SK-N-SH (cell line): ENCODE data around the gene SUPT4H1. TPM values are rescaled to one million over a fixed set of nuclear protein-coding genes. Genes with fewer than 3 reads are reported as not detected.

ENCODE experiments used
- CTCF ChIA-PET: fragments of 300-600, 350-600 bp; formaldehyde crosslinking; extraction: SDS; loops from one replicate; lab custom pipeline; 2021; lab: Yijun Ruan, JAX
- POLR2A ChIA-PET: fragments of 350-600 bp; sonication (Branson Sonifier 250); formaldehyde crosslinking; extraction: SDS; loops from one replicate; lab custom pipeline; 2020; ENCODE audit warnings: antibody characterized with exemption, inconsistent platforms; lab: Yijun Ruan, JAX
- DNase-seq: peaks from one replicate; pipeline ENCODE4 v3.0.0; 2012
- H2AFZ ChIP-seq: fragments of 200-600 bp; sonication (generic); 2 replicates; pipeline ENCODE4 v1.8.1; 2016; ENCODE audit warnings: antibody characterized with exemption, mild to moderate bottlenecking, low read depth
- H3F3A ChIP-seq: fragments of 200-600 bp; sonication (generic); replicated peaks from 2 replicates; pipeline ENCODE3; 2016; ENCODE audit warnings: antibody characterized with exemption, mild to moderate bottlenecking; ENCODE audit not compliant: insufficient read depth
- H3K27ac ChIP-seq, 2 experiments: fragments of 200-500 bp in 1 of 2; fragments of 200-600 bp in 1 of 2; sonication (Bioruptor generic) in 1 of 2; sonication (generic), shearing (Covaris generic) in 1 of 2; 2 replicates each; pipeline versions ENCODE4 v1.5.1 to v1.6.1; 2014 to 2016; ENCODE audit warnings: low read depth in 2 of 2, inconsistent platforms in 1 of 2, low read length in 1 of 2, mild to moderate bottlenecking in 1 of 2, mixed read lengths in 1 of 2
- H3K27me3 ChIP-seq: fragments of 200-600 bp; sonication (generic), shearing (Covaris generic); 2 replicates; pipeline ENCODE4 v1.6.1; 2016; ENCODE audit warnings: mixed run types; ENCODE audit not compliant: insufficient read depth
- H3K36me3 ChIP-seq, 2 experiments: fragments of 200-500 bp in 1 of 2; fragments of 200-600 bp in 1 of 2; sonication (Bioruptor generic) in 1 of 2; sonication (generic) in 1 of 2; replicated peaks in 1 of 2; 2 replicates each; pipeline versions ENCODE3 to v1.5.1; 2014 to 2016; ENCODE audit warnings: low read length in 1 of 2, mild to moderate bottlenecking in 1 of 2; ENCODE audit not compliant: insufficient read depth in 2 of 2, control insufficient read depth in 1 of 2
- H3K4me1 ChIP-seq, 2 experiments: fragments of 200-500 bp in 1 of 2; fragments of 200-600 bp in 1 of 2; sonication (Bioruptor generic) in 1 of 2; sonication (generic), shearing (Covaris generic) in 1 of 2; 2 replicates each; pipeline versions ENCODE4 v1.5.1 to v1.6.1; 2014 to 2016; ENCODE audit warnings: low read depth in 1 of 2, low read length in 1 of 2, mixed run types in 1 of 2; ENCODE audit not compliant: insufficient read depth in 2 of 2, control insufficient read depth in 1 of 2
- H3K4me2 ChIP-seq: fragments of 200-600 bp; sonication (generic), shearing (Covaris generic); 2 replicates; pipeline ENCODE4 v1.6.1; 2017; ENCODE audit warnings: mixed run types
- H3K4me3 ChIP-seq, 2 experiments: fragments of 200-500 bp in 1 of 2; fragments of 200-600 bp in 1 of 2; sonication (Bioruptor generic) in 1 of 2; sonication (generic), shearing (Covaris generic) in 1 of 2; 2 replicates each; pipeline versions ENCODE4 v1.5.1 to v1.8.1; 2014 to 2016; ENCODE audit warnings: low read depth in 2 of 2, inconsistent platforms in 1 of 2, low read length in 1 of 2, mild to moderate bottlenecking in 1 of 2, mixed read lengths in 1 of 2, moderate library complexity in 1 of 2
- H3K79me2 ChIP-seq: fragments of 200-600 bp; sonication (generic); 2 replicates; pipeline ENCODE4 v1.8.1; 2017; ENCODE audit warnings: mild to moderate bottlenecking; ENCODE audit not compliant: insufficient read depth
- H3K9ac ChIP-seq: fragments of 200-600 bp; sonication (generic); 2 replicates; pipeline ENCODE4 v1.6.1; 2017; ENCODE audit warnings: mixed run types
- H3K9me2 ChIP-seq: fragments of 200-600 bp; sonication (generic); 2 replicates; pipeline ENCODE4 v1.6.1; 2017; ENCODE audit warnings: mixed run types
- H3K9me3 ChIP-seq: fragments of 200-600 bp; sonication (generic); 2 replicates; pipeline ENCODE4 v1.6.1; 2017; ENCODE audit warnings: mixed run types, mild to moderate bottlenecking, moderate library complexity
- H4K20me1 ChIP-seq: fragments of 200-600 bp; sonication (generic); 2 replicates; pipeline ENCODE4 v1.6.1; 2017; ENCODE audit warnings: mild to moderate bottlenecking, mixed run types; ENCODE audit not compliant: insufficient read depth
- ELF1 ChIP-seq: IDR thresholded peaks from 2 replicates; pipeline ENCODE4 v1.4.0; 2012
- EP300 ChIP-seq, 2 experiments: IDR thresholded peaks; 2 replicates each; pipeline versions ENCODE4 v1.4.0 to v1.6.1; 2012; ENCODE audit warnings: borderline replicate concordance in 1 of 2, low read depth in 1 of 2, low read length in 1 of 2
- FOSL2 ChIP-seq: IDR thresholded peaks from 2 replicates; pipeline ENCODE4 v1.4.0; 2012; ENCODE audit warnings: low read depth, mild to moderate bottlenecking, moderate library complexity, borderline replicate concordance
- FOXJ3 ChIP-seq: sonication (generic); formaldehyde crosslinking; IDR thresholded peaks from 2 replicates; pipeline ENCODE4 v1.5.1; 2020; ENCODE audit warnings: mild to moderate bottlenecking, missing genetic modification reagents
- JUND ChIP-seq: IDR thresholded peaks from 2 replicates; pipeline ENCODE4 v1.4.0; 2012
- NFIC ChIP-seq: IDR thresholded peaks from 2 replicates; pipeline ENCODE4 v1.4.0; 2012; ENCODE audit warnings: borderline replicate concordance
- RAD21 ChIP-seq: IDR thresholded peaks from 2 replicates; pipeline ENCODE4 v1.6.1; 2012; ENCODE audit warnings: mild to moderate bottlenecking, low read length
- RCOR1 ChIP-seq: fragments of 150-350 bp; IDR thresholded peaks from 2 replicates; pipeline ENCODE4 v1.6.1; 2017; ENCODE audit warnings: antibody characterized with exemption, low read length
- REST ChIP-seq: IDR thresholded peaks from 2 replicates; pipeline ENCODE4 v1.6.1; 2012; ENCODE audit warnings: mild to moderate bottlenecking, low read depth, low read length, moderate library complexity
- RFX5 ChIP-seq: IDR thresholded peaks from 2 replicates; pipeline ENCODE4 v1.6.1; 2012; ENCODE audit warnings: mild to moderate bottlenecking, improper control_type of control experiment, low read length
- SIN3A ChIP-seq: IDR thresholded peaks from 2 replicates; pipeline ENCODE4 v1.6.1; 2012; ENCODE audit warnings: low read depth, mild to moderate bottlenecking, low read length, moderate library complexity, borderline replicate concordance
- TAF1 ChIP-seq: IDR thresholded peaks from 2 replicates; pipeline ENCODE4 v1.6.1; 2012; ENCODE audit warnings: low read depth, mild to moderate bottlenecking, low read length, moderate library complexity, borderline replicate concordance
- TEAD4 ChIP-seq: IDR thresholded peaks from 2 replicates; pipeline ENCODE4 v1.4.0; 2012; ENCODE audit warnings: mild to moderate bottlenecking, borderline replicate concordance; ENCODE audit not compliant: insufficient read depth
- ZBTB33 ChIP-seq: IDR thresholded peaks from 2 replicates; pipeline ENCODE4 v1.4.0; 2012; ENCODE audit warnings: low read depth, borderline replicate concordance
- WGBS: methylation state at CpG from one replicate; pipeline ENCODE4 v1.1.6; 2017; ENCODE audit warnings: low lambda C conversion rate; 5-methylcytosine and 5-hydroxymethylcytosine counted together
- polyA plus RNA-seq, 3 experiments: library from polyadenylated mRNA; depleted of rRNA; stranded (reverse); fragments of >200 nt; gene quantifications; 2 replicates each; pipeline ENCODE4 v1.2.3, GENCODE V29; 2012

SUPT4H1 gene
- polyA plus RNA-seq, 1 of the 3 experiments (the other 2 are of a cell fraction): 165 TPM

GRCh38 chr17:58377661-58378060 is 25.7 kb upstream of the SUPT4H1 start:
- TF ChIP-seq SIN3A (no peak), TAF1 (no peak), FOXJ3 (CRISPR knock-in tag) (no peak), JUND (no peak), ELF1 (no peak), RAD21 (no peak), NFIC (no peak), EP300 (IDR thresholded peaks at IDR 0.05; ENCODE audit: borderline replicate concordance in 1 of 2, low read depth in 1 of 2, low read length in 1 of 2) (no peak), RFX5 (no peak), ZBTB33 (no peak), TEAD4 (no peak), REST (no peak)
- H3K9me3 ChIP-seq: no peaks in the 10 kb centered on the region
- POLR2A ChIA-PET: interaction anchor here (1.5 kb wide), 1 partner anchor 25 kb away, joined by 3 read pairs; no protein-coding TSS in a partner anchor
- H3K4me3 ChIP-seq: no peak overlapping the region
- WGBS: 51% methylated on average over 5 of the region's 5 CpGs
- H3F3A ChIP-seq: no peaks in the 10 kb centered on the region
- H3K9ac ChIP-seq: no peak overlapping the region
- no peaks in the 10 kb centered on the region for H3K9me2 ChIP-seq
- CTCF ChIA-PET: interaction anchor here (0.6 kb wide), 1 partner anchor 123 kb away, joined by 3 read pairs; no protein-coding TSS in a partner anchor
- DNase-seq: no peak
- H3K27ac ChIP-seq: no peak overlapping the region
- peaks cover 34% of the 10 kb centered on the region for H3K27me3 ChIP-seq
- H3K36me3 ChIP-seq: no peaks in the 10 kb centered on the region
- H3K4me2 ChIP-seq: no peak overlapping the region
- no peaks in the 10 kb centered on the region for H3K79me2 ChIP-seq
- no peaks in the 10 kb centered on the region for H3K4me1 ChIP-seq
- no peak overlapping the region for H2AFZ ChIP-seq
- H4K20me1 ChIP-seq: no peaks in the 10 kb centered on the region

- H3F3A ChIP-seq: no peaks in the 10 kb centered on the region
- H4K20me1 ChIP-seq: no peaks in the 10 kb centered on the region
- no peaks in the 10 kb centered on the region for H3K9me3 ChIP-seq
- no peak overlapping the region for H3K4me2 ChIP-seq
- POLR2A ChIA-PET: no interaction called here
- TF ChIP-seq RCOR1 (no peak), FOSL2 (no peak)
- H3K9me2 ChIP-seq: no peaks in the 10 kb centered on the region
- no peaks in the 10 kb centered on the region for H3K4me1 ChIP-seq
- no peaks in the 10 kb centered on the region for H3K36me3 ChIP-seq
- H3K27me3 ChIP-seq: peaks cover 34% of the 10 kb centered on the region
- CTCF ChIA-PET: interaction anchor here (0.5 to 1.5 kb wide), 2 partner anchors 40 to 474 kb away, joined by 3 to 6 read pairs; partner anchors contain the start of gene RNF43
- 39% methylated on average over 3 of the region's 3 CpGs for WGBS
- no peak for DNase-seq
- H3K79me2 ChIP-seq: no peaks in the 10 kb centered on the region
- no peak overlapping the region for H3K27ac ChIP-seq
- no peak overlapping the region for H3K9ac ChIP-seq
- no peak overlapping the region for H3K4me3 ChIP-seq
- H2AFZ ChIP-seq: no peak overlapping the region
Observed at GRCh38 chr17:58377093-58377601, 25.1 kb upstream of the SUPT4H1 start.
